Measurements from ENCODE around the gene RAB3C.

GRCh38 chr5:58803056-58803455 is 220.2 kb downstream of the RAB3C start:
- TF ChIP-seq FOXM1 (IDR thresholded peaks at IDR 0.05; ENCODE audit: borderline replicate concordance): no peak
- no peak for TF ChIP-seq HDGF (IDR thresholded peaks at IDR 0.05; ENCODE audit: borderline replicate concordance)
- TF ChIP-seq PKNOX1 (IDR thresholded peaks at IDR 0.05): no peak
- TF ChIP-seq TARDBP (IDR thresholded peaks at IDR 0.05): no peak

Measured in HEK293T (cell line).